Sigmoid colon (tissue), 7 donors: ENCODE measurements around the gene TALDO1. TPM values are rescaled to one million over a fixed set of nuclear protein-coding genes. Genes with fewer than 3 reads are reported as not detected.

Source experiments
- DNase-seq: peaks from one replicate; pipeline ENCODE4 v3.0.0-alpha.2; 2019
- H3K27ac ChIP-seq, 4 donors: fragments of 200-600 bp; sonication (generic); one replicate each; pipeline ENCODE4 v1.5.1; 2016 to 2019; ENCODE audit warnings: mild to moderate bottlenecking in 1 of 4
- H3K27me3 ChIP-seq, 3 donors: fragments of 200-600 bp; sonication (generic); one replicate each; pipeline ENCODE4 v1.5.1; 2019; ENCODE audit warnings: mild to moderate bottlenecking in 1 of 3
- H3K36me3 ChIP-seq, 4 donors: fragments of 200-600 bp; sonication (generic); one replicate each; pipeline ENCODE4 v1.5.1; 2016 to 2019
- H3K4me1 ChIP-seq, 4 donors: fragments of 200-600 bp; sonication (generic); one replicate each; pipeline ENCODE4 v1.5.1; 2017 to 2019
- H3K4me3 ChIP-seq, 4 donors: fragments of 200-600 bp; sonication (generic); one replicate each; pipeline ENCODE4 v1.5.1; 2017 to 2019; ENCODE audit warnings: mild to moderate bottlenecking in 2 of 4, moderate library complexity in 1 of 4
- H3K9me3 ChIP-seq, 4 donors: fragments of 200-600 bp in 3 of 4; sonication (generic) in 3 of 4; one replicate each; pipeline versions ENCODE4 v1.5.1 to v1.6.1; 2013 to 2019
- EP300 ChIP-seq, 4 donors: sonication (generic); formaldehyde crosslinking; IDR thresholded peaks; one replicate each; pipeline ENCODE4 v1.6.1; 2017; ENCODE audit warnings: antibody characterized with exemption in 4 of 4
- POLR2A ChIP-seq, 2 donors: fragments of 450-650 bp; IDR thresholded peaks; one replicate each; pipeline ENCODE4 v1.6.1; 2016; ENCODE audit warnings: antibody characterized with exemption in 2 of 2, mild to moderate bottlenecking in 2 of 2, moderate library complexity in 2 of 2
- POLR2AphosphoS5 ChIP-seq, 4 donors: sonication (generic); formaldehyde crosslinking; IDR thresholded peaks; one replicate each; pipeline ENCODE4 v1.6.1; 2017; ENCODE audit warnings: antibody characterized with exemption in 4 of 4
- WGBS, 2 donors: extraction: QIAGEN DNeasy Blood & Tissue Kit; methylation state at CpG; one replicate each; pipeline ENCODE4 v1.1.7; 2013; 5-methylcytosine and 5-hydroxymethylcytosine counted together
- intact Hi-C: fragments of 100-400 bp; cut with DNase I; formaldehyde crosslinking; loops from one replicate; pipeline ENCODE4 v1.15.1; 2023
- polyA plus RNA-seq, 3 donors: library from polyadenylated mRNA; stranded (reverse); fragments of 200-250 nt; gene quantifications; one replicate each; pipeline ENCODE4 v1.2.3, GENCODE V29; 2013
- total RNA-seq, 4 donors: library from RNA; depleted of rRNA; stranded (reverse); fragments of >200 nt; gene quantifications; one replicate each; pipeline ENCODE4 v1.1.0, GENCODE V29; 2016
- TF ChIP-seq, protein P1 (sequence below), 4 experiments: fragments of 450-650 bp in 3 of 4; fragments of 200-600 bp in 1 of 4; IDR thresholded peaks; one replicate each; pipeline ENCODE4 v1.5.1; 2016 to 2019; ENCODE audit warnings: antibody characterized with exemption in 4 of 4, mild to moderate bottlenecking in 3 of 4, moderate library complexity in 2 of 4
- donor health status: healthy with polysubstance abuse.
- donor health status: Bipolar disorder and iron deficiency.
- donor health status: healthy.

The TALDO1 gene
- total and polyA plus RNA-seq, 7 donors, result 94.6 to 177 (median 133) TPM

DNA sequence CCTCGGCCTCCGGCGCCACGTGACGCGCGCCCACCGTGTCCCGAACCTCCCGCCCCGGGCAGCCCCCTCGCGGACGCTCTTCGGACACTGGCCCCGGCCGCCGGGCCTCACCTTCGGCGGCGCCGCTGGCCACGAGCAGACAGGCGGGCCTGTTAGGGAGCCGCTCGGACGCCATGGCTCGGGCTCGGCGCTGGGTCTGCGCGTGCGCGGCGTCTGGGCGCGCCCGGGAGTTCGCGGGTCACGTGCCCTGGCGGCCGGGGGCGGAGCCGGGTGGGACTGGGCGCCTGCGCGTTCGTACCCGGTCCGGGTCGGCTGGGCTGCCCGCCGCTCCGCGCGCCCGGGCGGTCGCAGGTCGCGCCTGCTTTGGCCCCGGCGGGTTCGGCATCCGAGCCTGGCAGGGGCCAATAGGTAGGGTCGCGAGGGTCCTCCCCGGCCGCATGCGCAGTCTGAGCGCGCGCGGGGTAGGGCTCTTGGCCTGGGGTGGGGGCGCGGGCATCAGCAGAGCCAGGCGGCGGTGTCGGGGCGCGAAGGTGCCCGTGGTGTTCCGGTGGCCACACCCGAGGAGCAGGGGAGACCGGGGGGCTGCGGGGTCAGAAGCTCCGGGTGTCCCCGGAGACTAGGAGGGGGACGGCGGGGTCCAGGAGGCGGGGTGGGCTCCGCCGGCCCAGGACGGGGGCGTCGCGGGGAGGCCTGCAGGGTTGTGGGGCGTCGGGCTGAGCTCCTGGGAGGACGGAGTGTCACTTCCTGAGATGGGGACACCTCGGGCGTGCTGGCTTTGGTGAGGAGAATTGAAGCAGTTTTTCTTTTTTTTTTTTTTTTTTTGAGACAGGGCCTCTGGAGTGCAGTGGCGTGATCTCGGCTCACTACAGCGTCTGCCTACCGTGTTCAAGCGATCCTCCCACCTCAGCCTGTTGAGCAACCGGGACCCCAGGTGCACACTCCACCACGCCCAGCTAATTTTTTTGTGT, 30.3 kb downstream of the TALDO1 start, which contains the start of gene GATD1:
Gene GATD1, minus strand, starts transcription at position 200 of the 968 bp plus-strand sequence. Its CDS starts 25 bp downstream, at position 175.
- peak within 1 kb of the TSS; percentile 76 to 89 (median 85) for H3K27ac ChIP-seq
- intact Hi-C loops, result no loop called here
- peaks cover 0 to 54% (median 39%) of the 10 kb centered on the region in 4 donors for H3K4me1 ChIP-seq
- H3K36me3 ChIP-seq, result peaks cover 0 to 14% (median 0%) of the 10 kb centered on the region in 4 donors
- TF ChIP-seq POLR2AphosphoS5 (IDR thresholded peaks at IDR 0.05) (peak in 3 of 4 donors; percentile 48 to 83 (median 78)), POLR2A (IDR thresholded peaks at IDR 0.05) (peak in 1 of 2 donors; percentile 41), EP300 (IDR thresholded peaks at IDR 0.05) (no peak)
- TF ChIP-seq, protein P1, sequence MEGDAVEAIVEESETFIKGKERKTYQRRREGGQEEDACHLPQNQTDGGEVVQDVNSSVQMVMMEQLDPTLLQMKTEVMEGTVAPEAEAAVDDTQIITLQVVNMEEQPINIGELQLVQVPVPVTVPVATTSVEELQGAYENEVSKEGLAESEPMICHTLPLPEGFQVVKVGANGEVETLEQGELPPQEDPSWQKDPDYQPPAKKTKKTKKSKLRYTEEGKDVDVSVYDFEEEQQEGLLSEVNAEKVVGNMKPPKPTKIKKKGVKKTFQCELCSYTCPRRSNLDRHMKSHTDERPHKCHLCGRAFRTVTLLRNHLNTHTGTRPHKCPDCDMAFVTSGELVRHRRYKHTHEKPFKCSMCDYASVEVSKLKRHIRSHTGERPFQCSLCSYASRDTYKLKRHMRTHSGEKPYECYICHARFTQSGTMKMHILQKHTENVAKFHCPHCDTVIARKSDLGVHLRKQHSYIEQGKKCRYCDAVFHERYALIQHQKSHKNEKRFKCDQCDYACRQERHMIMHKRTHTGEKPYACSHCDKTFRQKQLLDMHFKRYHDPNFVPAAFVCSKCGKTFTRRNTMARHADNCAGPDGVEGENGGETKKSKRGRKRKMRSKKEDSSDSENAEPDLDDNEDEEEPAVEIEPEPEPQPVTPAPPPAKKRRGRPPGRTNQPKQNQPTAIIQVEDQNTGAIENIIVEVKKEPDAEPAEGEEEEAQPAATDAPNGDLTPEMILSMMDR (IDR thresholded peaks at IDR 0.05), result no peak
- peak; percentile 95 for DNase-seq
- H3K4me3 ChIP-seq, result peak within 1 kb of the TSS; percentile 71 to 99 (median 84)
- H3K27me3 ChIP-seq, result no peaks in the 10 kb centered on the region
- no peaks in the 10 kb centered on the region for H3K9me3 ChIP-seq
- 1% methylated on average over 110 of the region's 110 CpGs for WGBS, 2 donors

DNA sequence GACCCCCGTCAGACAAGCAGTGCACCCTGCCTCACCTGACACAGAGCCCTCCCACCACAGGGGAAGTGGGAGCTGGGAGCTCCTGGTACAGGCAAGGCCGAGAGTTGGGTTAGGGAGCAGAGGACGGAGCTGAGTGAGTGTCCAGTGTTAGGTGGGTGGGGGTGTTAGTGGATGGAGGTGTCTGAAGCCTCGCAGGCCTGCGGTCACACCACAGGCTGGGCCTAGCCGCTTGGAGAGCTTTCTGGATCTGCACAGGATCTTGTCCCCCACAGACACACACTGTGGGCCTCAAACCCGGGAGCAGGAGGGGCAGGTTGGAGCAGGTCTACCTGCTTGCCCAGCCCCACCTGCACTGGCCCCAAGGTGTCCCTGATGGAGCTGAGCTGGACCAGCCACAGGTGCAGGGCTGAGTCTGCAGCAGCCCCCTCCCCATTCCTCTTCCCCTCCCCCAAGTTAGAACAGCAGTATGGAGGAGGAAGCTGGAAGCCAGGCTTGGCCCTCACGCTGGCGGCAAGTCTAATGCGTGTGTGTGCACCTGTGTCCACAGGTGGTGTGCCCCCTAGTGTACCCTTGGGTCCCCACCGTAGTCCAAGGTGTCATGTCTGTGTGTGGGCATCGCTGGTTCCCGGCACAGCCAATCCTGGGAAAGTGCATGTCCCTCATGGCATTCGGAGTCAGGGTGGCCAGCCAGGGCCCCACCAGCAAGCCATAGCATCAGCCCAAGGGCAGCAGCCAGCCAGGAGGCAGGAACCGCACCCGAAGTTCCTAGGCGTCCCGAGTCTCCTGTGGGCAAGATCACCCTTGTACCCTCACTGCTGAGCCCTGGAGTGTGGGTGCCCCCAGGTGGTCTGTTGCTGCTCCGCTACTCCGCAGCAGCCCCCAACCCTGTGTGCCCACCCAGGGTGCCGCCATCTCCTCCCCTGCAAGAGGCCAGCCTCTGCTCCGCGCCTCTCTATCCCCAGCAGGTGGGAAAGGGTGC, 32.0 kb downstream of the TALDO1 start:
- peaks cover 0 to 58% (median 42%) of the 10 kb centered on the region in 4 donors for H3K4me1 ChIP-seq

DNA sequence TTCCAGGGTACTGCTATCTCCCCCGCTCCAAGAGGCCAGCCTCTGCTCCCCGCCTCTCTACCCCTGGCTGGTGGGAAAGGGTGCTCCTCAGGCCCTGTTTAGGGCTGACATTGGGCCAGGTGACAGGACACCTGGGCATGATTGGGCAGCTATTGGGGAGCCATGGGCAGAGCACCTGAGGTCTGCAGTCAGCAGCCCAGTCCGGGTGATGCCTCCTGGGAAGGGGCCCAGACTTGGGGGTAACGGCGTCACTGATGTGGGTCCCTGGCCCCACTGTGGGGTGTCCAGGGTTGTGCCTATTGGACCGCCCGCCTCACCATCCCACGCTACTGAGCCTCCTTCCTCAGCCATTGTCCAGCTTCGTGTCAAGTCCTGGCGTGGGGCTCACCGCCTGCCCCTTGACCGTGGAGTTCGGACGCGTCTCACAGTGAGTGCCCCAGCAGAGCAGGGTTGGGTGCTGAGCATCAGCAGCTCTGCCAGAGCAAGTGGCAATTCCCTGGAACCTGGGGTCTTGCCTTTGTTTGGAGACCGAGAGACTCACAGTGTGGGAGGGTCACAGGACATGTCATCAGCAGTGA, 32.8 kb downstream of the TALDO1 start:
- H3K27me3 ChIP-seq, result no peaks in the 10 kb centered on the region
- H3K36me3 ChIP-seq, result no peaks in the 10 kb centered on the region
- peaks cover 0 to 50% (median 37%) of the 10 kb centered on the region in 4 donors for H3K4me1 ChIP-seq
- intact Hi-C loops, result no loop called here
- no peak for TF ChIP-seq POLR2AphosphoS5 (IDR thresholded peaks at IDR 0.05)
- TF ChIP-seq POLR2A (IDR thresholded peaks at IDR 0.05), result no peak
- TF ChIP-seq EP300 (IDR thresholded peaks at IDR 0.05), result no peak
- TF ChIP-seq, protein P1 (IDR thresholded peaks at IDR 0.05), result no peak
- H3K27ac ChIP-seq, result no peak overlapping the region
- no peak overlapping the region for H3K4me3 ChIP-seq
- no peaks in the 10 kb centered on the region for H3K9me3 ChIP-seq
- no peak for DNase-seq
- 96% methylated on average over 16 of the region's 16 CpGs for WGBS, 2 donors

More for the DNA sequence above, 32.0 kb downstream of the TALDO1 start:
- no peak overlapping the region for H3K27ac ChIP-seq
- no peaks in the 10 kb centered on the region for H3K9me3 ChIP-seq
- no peaks in the 10 kb centered on the region for H3K27me3 ChIP-seq
- TF ChIP-seq EP300 (IDR thresholded peaks at IDR 0.05) (no peak), POLR2AphosphoS5 (IDR thresholded peaks at IDR 0.05) (no peak), POLR2A (IDR thresholded peaks at IDR 0.05) (no peak)
- TF ChIP-seq, protein P1 (IDR thresholded peaks at IDR 0.05), result no peak
- DNase-seq, result no peak
- WGBS, 2 donors, result 94% methylated on average over 23 of the region's 23 CpGs
- H3K4me3 ChIP-seq, result no peak overlapping the region
- intact Hi-C loops, result no loop called here
- H3K36me3 ChIP-seq, result no peaks in the 10 kb centered on the region
